PC-9 (cell line): Measurements from ENCODE around the gene ITGAE.

ENCODE experiments used
- EZH2 ChIP-seq: fragments of 200-600 bp; sonication (generic); IDR thresholded peaks from 2 replicates; pipeline ENCODE4 v1.8.0; 2017; ENCODE audit warnings: antibody characterized with exemption, low read depth
- TF ChIP-seq, protein P1 (sequence below): fragments of 200-600 bp; sonication (generic); conservative IDR thresholded peaks from 2 replicates; pipeline ENCODE4 v1.6.1; 2017; ENCODE audit warnings: mixed run types, antibody characterized with exemption, mild to moderate bottlenecking, moderate library complexity

DNA sequence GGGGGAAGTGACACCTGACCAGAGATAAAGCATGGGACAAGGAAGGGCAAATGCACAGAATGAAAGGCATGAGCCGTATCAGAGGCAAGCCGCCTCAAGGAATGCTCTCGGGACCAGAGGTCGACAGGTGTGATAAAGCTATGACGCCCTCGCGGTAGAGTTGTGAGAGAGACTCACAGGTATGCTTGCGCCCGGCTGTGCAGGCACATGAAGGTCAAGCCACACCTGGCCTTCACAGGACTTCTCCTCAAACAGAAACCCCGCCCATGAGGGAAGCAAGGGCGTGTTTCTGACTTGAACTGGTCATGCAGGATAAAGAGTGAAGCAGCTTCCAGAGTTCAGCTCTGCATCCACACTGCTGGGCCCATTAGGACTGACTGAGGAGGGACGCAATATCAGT is 37.2 kb upstream of the ITGAE start:
- TF ChIP-seq, protein P1, sequence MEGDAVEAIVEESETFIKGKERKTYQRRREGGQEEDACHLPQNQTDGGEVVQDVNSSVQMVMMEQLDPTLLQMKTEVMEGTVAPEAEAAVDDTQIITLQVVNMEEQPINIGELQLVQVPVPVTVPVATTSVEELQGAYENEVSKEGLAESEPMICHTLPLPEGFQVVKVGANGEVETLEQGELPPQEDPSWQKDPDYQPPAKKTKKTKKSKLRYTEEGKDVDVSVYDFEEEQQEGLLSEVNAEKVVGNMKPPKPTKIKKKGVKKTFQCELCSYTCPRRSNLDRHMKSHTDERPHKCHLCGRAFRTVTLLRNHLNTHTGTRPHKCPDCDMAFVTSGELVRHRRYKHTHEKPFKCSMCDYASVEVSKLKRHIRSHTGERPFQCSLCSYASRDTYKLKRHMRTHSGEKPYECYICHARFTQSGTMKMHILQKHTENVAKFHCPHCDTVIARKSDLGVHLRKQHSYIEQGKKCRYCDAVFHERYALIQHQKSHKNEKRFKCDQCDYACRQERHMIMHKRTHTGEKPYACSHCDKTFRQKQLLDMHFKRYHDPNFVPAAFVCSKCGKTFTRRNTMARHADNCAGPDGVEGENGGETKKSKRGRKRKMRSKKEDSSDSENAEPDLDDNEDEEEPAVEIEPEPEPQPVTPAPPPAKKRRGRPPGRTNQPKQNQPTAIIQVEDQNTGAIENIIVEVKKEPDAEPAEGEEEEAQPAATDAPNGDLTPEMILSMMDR: no peak
- TF ChIP-seq EZH2: no peak
